Measurements from ENCODE around the gene MTF1. TPM values are rescaled to one million over a fixed set of nuclear protein-coding genes. Genes with fewer than 3 reads are reported as not detected.
A peak's percentile ranks its signal among the peaks of the same experiment; 100 is the strongest.
"Not testable (repeated sequence)": the region's sequence is repeated elsewhere in the genome, so short reads cannot be mapped to it uniquely, and the experiment has no call there.

The MTF1 gene
- 23.6 TPM for polyA plus RNA-seq

DNA sequence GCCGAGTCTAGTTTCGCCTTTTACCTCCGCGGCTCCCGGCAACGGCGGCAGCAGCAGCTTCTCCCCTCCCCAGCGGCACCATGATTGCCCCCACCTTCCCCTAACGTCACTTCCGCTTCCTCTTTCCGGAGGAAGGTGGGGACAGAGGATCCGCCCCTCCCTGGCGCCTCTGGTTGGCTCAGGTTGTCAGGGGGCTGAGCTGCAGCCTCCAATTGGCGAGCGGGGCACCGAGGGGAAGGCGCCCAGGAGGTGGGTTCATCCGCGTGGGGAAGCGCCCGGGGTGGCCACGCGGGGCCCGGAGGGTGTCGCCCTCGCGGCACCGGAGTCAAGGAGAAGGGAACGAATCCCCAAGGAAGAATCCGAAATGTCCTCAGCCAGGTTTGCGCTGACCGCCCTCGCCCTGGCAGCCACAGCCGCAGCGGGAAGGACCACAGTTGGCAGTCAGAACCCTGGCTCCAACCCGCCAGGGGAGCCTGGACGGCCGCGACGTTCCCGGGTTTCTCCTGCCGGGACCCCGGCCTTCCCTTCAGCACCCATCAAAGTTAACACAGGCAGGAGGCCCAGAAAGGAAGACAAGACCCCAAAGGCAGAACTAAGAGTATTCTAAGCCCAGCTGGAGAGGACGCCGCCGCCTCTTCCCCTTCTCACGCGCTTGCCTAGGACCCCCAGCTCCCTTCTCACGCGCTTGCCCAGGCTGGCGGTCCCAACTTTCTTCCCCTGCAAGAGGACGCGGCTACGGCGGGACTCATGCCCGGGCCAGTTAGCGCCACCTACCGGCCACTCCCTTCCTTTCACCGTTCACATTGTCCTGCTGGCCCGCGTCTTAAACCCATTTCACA lies at the start of gene MTF1:
Gene MTF1 (minus strand): TSS at position 86 of the 839 bp plus-strand sequence. CDS start 1,934 bp downstream, outside the sequence.
- peak within 1 kb of the TSS; percentile 85 to 97 (median 88) for H3K27ac Mint-ChIP-seq
- H3K4me1 Mint-ChIP-seq: peaks cover 10 to 25% (median 12%) of the 10 kb centered on the region in 3 donors
- H3K36me3 Mint-ChIP-seq: peaks cover 1% of the 10 kb centered on the region
- peak within 1 kb of the TSS; percentile 81 to 100 (median 98) for H3K4me3 Mint-ChIP-seq
- H3K9me3 Mint-ChIP-seq: no peaks in the 10 kb centered on the region
- no peaks in the 10 kb centered on the region for H3K27me3 Mint-ChIP-seq

DNA sequence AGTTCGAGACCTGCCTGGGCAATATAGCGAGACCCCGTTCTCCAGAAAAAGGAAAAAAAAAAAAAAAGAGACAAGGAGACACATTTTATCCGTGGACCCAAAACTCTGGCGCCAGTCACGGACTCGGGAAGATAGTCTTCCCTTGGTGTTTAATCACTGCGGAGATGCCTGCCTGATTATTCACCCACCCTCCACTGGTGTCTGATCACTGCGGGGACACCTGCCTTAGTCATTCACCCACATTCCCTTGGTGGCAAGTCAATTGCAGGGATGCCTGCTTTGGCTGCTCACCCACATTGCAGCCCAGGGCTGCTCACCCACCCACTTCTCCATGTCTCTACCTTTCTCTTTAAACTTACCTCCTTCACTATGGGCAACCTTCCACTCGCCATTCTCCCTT lies 49.1 kb upstream of the MTF1 start:
- H3K4me3 Mint-ChIP-seq, H3K9me3 Mint-ChIP-seq, H3K27me3 Mint-ChIP-seq: not testable (repeated sequence)
- Mint-ChIP-seq H3K27ac (peak overlapping the region in 1 of 3 donors; percentile 60), H3K36me3 (peaks cover 18% of the 10 kb centered on the region), H3K4me1 (peaks cover 0 to 11% (median 3%) of the 10 kb centered on the region in 3 donors)

DNA sequence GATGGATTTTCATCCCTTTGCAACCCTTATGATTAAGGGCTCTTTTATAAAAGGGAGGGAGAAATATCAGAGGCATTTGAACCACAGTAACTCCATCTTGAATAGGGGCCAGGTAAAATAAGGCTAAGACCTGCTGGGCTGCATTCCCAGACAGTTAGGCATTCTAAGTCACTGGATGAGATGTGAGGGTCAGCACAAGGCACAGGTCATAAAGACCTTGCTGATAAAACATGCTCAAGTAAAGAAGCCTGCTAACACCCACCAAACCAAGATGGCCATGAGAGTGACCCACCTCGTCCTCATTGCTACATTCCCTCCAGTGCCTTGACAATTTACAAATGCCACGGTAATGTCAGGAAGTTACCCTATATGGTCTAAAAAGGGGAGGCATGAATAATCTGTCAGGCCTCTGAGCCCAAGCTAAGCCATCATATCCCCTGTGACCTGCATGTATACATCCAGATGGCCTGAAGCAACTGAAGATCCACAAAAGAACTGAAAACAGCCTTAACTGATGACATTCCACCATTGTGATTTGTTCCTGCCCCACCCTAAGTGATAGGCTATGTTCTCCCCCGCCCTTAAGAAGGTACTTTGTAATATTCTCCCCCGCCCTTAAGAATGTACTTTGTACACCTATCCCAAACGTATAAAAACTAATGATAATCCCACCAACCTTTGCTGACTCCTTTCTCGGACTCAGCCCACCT lies 48.2 kb upstream of the MTF1 start:
- H3K27ac Mint-ChIP-seq, H3K9me3 Mint-ChIP-seq, H3K27me3 Mint-ChIP-seq, H3K4me3 Mint-ChIP-seq: not testable (repeated sequence)
- Mint-ChIP-seq H3K36me3 (peaks cover 18% of the 10 kb centered on the region), H3K4me1 (peaks cover 2 to 11% (median 3%) of the 10 kb centered on the region in 3 donors)

GRCh38 chr1:37906591-37906990 lies 47.2 kb upstream of the MTF1 start:
- not testable (repeated sequence) for H3K27ac Mint-ChIP-seq

GRCh38 chr1:37905727-37906126 lies 46.3 kb upstream of the MTF1 start:
- no peak overlapping the region for H3K4me3 Mint-ChIP-seq
- no peak overlapping the region for H3K27ac Mint-ChIP-seq
- peaks cover 14 to 26% (median 18%) of the 10 kb centered on the region in 3 donors for H3K4me1 Mint-ChIP-seq
- H3K36me3 Mint-ChIP-seq: peaks cover 18% of the 10 kb centered on the region
- H3K27me3 Mint-ChIP-seq: no peaks in the 10 kb centered on the region
- H3K9me3 Mint-ChIP-seq: peaks cover 0 to 8% (median 1%) of the 10 kb centered on the region in 3 donors

More at GRCh38 chr1:37906591-37906990, 47.2 kb upstream of the MTF1 start:
- H3K9me3 Mint-ChIP-seq, H3K27me3 Mint-ChIP-seq, H3K4me3 Mint-ChIP-seq: not testable (repeated sequence)
- Mint-ChIP-seq H3K4me1 (peaks cover 7 to 19% (median 9%) of the 10 kb centered on the region in 3 donors), H3K36me3 (peaks cover 18% of the 10 kb centered on the region)

DNA sequence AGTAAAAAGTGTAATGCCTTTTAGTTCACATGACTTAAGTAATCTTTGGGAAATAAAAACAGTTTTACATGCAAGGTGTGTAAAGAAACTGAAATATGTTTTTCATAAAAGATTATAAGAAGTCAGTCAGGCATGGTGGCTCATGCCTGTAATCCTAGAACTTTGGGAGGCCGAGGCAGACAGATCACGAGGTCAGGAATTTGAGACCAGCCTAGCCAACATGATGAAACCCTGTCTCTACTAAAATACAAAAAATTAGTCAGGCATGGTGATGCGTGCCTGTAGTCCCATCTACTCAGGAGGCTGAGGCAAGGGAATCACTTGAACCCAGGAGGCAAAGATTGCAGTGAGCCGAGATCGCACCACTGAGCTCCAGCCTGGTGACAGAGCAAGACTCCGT lies 44.5 kb upstream of the MTF1 start:
- Mint-ChIP-seq H3K4me3 (peak overlapping the region in 1 of 4 donors; percentile 17), H3K36me3 (peaks cover 13% of the 10 kb centered on the region), H3K4me1 (peaks cover 15 to 19% (median 19%) of the 10 kb centered on the region in 3 donors)
- H3K9me3 Mint-ChIP-seq, H3K27me3 Mint-ChIP-seq, H3K27ac Mint-ChIP-seq: not testable (repeated sequence)

DNA sequence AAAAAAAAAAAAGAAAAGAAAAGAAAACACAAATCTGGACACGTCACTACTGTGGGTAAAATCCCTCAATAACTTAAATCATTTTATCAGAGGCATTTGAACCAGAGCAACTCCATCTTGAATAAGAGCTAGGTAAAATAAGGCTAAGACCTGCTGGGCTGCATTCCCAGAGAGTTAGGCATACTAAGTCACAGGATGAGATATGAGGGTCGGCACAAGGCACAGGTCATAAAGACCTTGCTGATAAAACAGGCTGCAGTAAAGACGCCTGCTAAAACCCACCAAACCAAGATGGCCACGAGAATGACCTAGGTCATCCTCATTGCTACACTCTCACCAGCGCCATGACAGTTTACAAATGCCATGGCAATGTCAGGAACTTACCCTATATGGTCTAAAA lies 43.6 kb upstream of the MTF1 start:
- Mint-ChIP-seq H3K36me3 (peaks cover 7% of the 10 kb centered on the region), H3K4me1 (peaks cover 15 to 19% (median 16%) of the 10 kb centered on the region in 3 donors), H3K9me3 (peaks cover 0 to 4% (median 0%) of the 10 kb centered on the region in 3 donors), H3K4me3 (no peak overlapping the region), H3K27me3 (no peaks in the 10 kb centered on the region), H3K27ac (no peak overlapping the region)

GRCh38 chr1:37901893-37902225 lies 42.5 kb upstream of the MTF1 start:
- Mint-ChIP-seq H3K27ac (peak overlapping the region; percentile 57 to 98 (median 75)), H3K36me3 (peaks cover 4% of the 10 kb centered on the region), H3K4me1 (peaks cover 15 to 19% (median 16%) of the 10 kb centered on the region in 3 donors), H3K4me3 (peak overlapping the region in 3 of 4 donors; percentile 18 to 85 (median 73)), H3K27me3 (no peaks in the 10 kb centered on the region), H3K9me3 (no peaks in the 10 kb centered on the region)

GRCh38 chr1:37901191-37901892 lies 42.0 kb upstream of the MTF1 start:
- peaks cover 15 to 19% (median 16%) of the 10 kb centered on the region in 3 donors for H3K4me1 Mint-ChIP-seq
- no peaks in the 10 kb centered on the region for H3K27me3 Mint-ChIP-seq
- peaks cover 4% of the 10 kb centered on the region for H3K36me3 Mint-ChIP-seq
- peak overlapping the region; percentile 18 to 85 (median 48) for H3K4me3 Mint-ChIP-seq
- H3K27ac Mint-ChIP-seq: peak overlapping the region; percentile 57 to 98 (median 75)
- H3K9me3 Mint-ChIP-seq: no peaks in the 10 kb centered on the region

DNA sequence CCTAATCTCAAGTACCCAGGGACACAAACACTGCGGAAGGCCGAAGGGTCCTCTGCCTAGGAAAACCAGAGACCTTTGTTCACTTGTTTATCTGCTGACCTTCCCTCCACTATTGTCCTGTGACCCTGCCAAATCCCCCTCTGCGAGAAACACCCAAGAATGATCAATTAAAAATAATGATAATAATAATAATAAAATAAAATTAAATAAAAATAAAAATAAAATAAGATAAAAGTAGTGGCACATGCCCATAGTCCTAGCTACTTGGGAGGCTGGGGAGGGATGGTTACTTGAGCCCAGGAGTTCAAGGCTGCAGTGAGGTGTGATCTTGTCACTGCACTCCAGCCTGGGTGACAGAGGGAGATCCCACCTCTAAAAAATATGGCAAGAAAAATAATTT lies 38.2 kb upstream of the MTF1 start:
- H3K4me3 Mint-ChIP-seq, H3K36me3 Mint-ChIP-seq, H3K27me3 Mint-ChIP-seq, H3K9me3 Mint-ChIP-seq, H3K27ac Mint-ChIP-seq: not testable (repeated sequence)
- peaks cover 16 to 18% (median 17%) of the 10 kb centered on the region in 3 donors for H3K4me1 Mint-ChIP-seq

GRCh38 chr1:37893673-37894072 lies 34.3 kb upstream of the MTF1 start:
- H3K4me3 Mint-ChIP-seq: no peak overlapping the region
- H3K27ac Mint-ChIP-seq: peak overlapping the region in 1 of 3 donors; percentile 63
- H3K36me3 Mint-ChIP-seq: no peaks in the 10 kb centered on the region
- H3K4me1 Mint-ChIP-seq: peaks cover 3 to 9% (median 6%) of the 10 kb centered on the region in 3 donors
- peaks cover 0 to 7% (median 4%) of the 10 kb centered on the region in 3 donors for H3K9me3 Mint-ChIP-seq
- H3K27me3 Mint-ChIP-seq: no peaks in the 10 kb centered on the region

DNA sequence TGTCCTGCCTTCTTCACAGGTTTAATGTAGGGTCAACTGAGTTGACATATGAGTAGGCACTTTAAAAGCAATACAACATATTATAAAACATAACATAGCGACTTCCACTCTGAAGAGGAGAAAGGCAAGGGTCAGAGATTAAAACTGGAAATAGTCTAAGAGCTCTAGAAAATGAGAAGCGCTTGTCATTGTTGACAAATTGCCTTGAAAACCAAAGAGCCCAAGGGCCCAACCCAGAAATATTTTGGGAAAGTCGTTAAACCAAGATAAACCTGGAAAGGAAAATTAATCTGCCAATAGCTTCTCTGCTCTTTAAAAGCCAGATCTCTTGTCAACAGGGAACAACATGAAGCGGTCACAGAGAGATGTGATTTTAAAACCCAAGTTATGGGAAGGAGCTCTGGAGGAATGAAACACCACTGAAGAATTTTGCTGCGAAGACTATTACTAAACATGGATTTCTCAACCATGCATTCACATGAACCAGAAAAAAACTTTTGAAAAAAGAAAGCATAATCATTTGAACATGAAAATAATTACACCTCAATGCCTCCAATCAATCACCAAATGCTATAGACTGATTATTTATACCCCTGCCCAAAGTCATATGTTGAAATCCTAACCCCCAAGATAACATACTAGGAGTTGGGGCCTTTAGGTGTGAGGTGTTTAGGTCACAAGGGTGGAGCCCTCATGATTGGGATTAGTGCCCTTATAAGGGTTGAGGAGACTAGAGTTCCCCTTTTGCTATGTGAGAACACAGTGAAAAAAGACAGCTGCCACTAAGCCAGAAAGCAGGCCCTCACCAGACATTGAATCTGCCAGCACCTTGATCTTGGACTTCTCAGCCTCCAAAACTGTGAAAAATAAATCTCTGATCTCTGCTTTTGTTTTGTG lies 33.0 kb upstream of the MTF1 start:
- H3K4me1 Mint-ChIP-seq: peaks cover 3 to 9% (median 6%) of the 10 kb centered on the region in 3 donors
- H3K9me3 Mint-ChIP-seq: peaks cover 0 to 7% (median 4%) of the 10 kb centered on the region in 3 donors
- no peaks in the 10 kb centered on the region for H3K36me3 Mint-ChIP-seq
- peak overlapping the region in 1 of 3 donors; percentile 63 for H3K27ac Mint-ChIP-seq
- no peak overlapping the region for H3K4me3 Mint-ChIP-seq
- no peaks in the 10 kb centered on the region for H3K27me3 Mint-ChIP-seq

GRCh38 chr1:37890378-37891014 lies 31.1 kb upstream of the MTF1 start:
- Mint-ChIP-seq H3K36me3 (no peaks in the 10 kb centered on the region), H3K27ac (peak overlapping the region in 2 of 3 donors; percentile 9 to 47), H3K4me1 (peaks cover 3 to 9% (median 6%) of the 10 kb centered on the region in 3 donors), H3K27me3 (no peaks in the 10 kb centered on the region), H3K9me3 (peaks cover 0 to 7% (median 4%) of the 10 kb centered on the region in 3 donors), H3K4me3 (no peak overlapping the region)
